HG03565 (cell line): Measurements from ENCODE around the gene RPLP1.

Experiments
- ATAC-seq: cut with Tn5 transposase; IDR thresholded peaks from one replicate; pipeline ENCODE4 v1.9.1; 2021; ENCODE audit warnings: mild to moderate bottlenecking, moderate library complexity; ENCODE audit not compliant: unreplicated experiment

Gene RPLP1

GRCh38 chr15:69468241-69469121 lies 15.9 kb downstream of the RPLP1 start:
- ATAC-seq = no peak

DNA sequence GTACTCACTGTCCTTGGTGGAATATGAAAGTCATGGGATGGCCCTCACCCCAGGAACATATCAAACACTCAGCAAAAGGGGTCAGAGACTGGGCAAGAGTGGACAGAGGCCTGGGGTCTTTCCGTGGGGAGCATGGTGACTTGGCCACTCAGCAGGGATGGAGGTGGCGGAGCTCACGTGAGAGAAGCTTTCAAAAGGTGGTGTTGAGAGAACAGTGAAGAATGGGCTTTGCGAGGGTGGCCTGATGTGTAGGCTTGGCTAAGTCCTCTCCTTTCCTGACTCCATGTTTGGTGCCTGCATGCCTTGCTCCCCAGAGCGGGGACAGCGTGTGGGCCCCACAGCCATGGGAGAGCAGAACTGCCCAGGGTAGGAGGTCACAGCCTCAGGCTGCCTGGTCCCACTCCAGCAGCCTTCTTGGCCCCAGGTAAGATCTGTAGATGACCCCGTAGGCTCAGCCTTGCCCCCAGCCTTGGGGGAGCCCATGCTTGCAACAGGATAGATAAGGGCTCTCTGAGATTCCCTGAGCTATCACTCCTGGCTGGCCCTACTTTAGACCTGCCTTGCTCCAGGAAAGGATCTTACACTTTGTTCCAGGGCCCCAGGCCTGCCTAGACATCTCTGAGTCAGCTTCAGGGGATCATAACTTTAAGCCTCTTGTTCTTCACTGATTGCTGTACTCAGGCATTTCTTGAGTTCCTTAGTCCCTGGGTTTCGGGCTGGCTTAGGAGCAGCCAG lies 17.0 kb downstream of the RPLP1 start:
- no peak for ATAC-seq

DNA sequence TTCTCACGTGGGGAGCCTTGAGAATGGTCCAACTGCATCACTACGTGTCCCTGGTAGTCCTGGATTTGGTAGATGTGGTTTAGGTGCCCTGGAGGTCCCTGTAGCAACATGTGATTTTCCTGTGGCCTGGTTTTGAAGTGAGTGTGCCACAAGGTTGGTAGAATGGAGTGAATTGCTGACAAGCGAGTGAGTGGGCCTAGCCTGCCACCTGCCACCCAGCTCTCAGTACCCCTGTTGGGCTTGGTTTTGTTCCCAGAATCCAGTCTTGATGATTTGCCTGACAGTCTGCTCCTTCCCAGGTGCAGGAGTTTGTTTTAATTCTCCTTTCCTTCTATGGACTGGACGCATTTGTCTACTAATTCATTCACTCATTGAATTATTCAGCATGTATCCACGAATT lies 19.4 kb downstream of the RPLP1 start:
- ATAC-seq = no peak

DNA sequence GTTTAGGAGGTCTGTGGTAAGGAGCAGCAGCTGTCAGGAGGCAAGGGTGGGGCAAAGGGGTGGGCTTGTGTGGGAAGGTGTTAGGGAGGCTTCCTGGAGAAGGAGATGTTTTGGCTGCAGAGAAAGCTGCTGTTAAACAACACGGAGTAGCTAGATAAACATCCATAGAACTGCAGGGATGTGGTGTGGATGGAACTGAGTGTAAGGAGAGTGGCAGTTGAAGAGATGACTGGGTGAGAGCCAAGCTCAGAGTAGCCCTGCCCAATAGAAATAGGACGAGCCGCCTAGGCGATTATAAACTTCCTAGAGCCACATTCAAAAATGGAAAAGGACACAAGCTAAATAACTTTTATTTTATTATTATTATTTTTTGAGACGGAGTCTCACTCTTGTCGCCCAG lies 19.9 kb downstream of the RPLP1 start:
- ATAC-seq = no peak

DNA sequence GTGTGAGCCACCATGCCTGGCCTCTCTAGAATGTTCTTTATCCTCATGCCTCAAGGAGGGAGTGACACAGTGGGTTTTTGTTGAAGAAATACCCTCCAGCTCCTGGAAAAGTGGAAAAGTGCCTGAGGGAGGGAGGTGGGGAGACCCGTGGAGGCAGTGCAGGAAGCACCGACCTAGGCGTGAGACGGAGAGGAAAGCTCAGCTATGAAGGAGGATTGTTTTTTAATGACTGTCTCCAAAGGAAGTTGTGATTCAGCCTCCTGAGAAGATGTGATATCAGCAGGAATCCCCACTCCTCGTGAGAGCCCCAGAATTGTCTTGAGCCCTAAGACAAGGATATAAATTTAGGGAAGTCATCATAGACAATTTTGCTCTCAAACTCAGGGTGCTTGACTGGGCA lies 21.7 kb downstream of the RPLP1 start:
- ATAC-seq = no peak

- no peak for ATAC-seq
These were observed 22.3 kb downstream of the RPLP1 start for GRCh38 chr15:69474846-69475455.

GRCh38 chr15:69475769-69476358 lies 23.2 kb downstream of the RPLP1 start:
- no peak for ATAC-seq

DNA sequence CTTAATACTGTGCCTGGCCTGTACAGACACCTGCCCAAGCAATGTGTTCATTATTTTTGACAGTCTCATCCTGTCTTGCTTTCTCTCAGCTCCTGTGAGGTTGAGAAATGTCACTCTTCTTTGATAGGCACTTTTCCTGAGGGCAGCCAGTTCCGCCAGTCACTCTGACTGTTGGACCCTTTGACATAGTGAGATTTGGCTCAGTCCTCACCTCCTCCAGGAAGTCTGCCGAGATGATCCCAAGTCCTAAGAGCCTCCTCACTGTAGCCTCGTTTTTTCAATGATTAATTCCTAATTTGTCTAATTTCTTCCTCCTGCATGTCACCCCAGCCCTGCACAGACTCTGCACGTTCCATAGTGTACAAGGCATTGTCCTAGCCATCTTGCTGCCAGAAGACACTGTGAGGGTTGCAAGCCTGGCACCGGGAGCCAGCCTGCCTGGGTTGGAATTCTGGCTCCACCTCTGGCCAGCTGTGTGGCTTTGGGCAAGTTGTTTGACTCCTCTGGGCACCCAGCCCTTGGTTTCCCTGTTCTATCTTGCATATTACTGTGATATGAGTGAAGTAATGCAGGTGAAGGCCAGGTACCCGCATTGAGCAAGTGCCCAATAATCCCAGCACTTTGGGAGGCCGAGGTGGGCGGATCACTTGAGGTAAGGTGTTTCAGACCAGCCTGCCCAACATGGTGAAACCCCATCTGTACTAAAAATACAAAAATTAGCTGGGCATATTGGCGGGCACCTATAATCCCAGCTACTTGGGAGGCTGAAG lies 24.3 kb downstream of the RPLP1 start:
- no peak for ATAC-seq

DNA sequence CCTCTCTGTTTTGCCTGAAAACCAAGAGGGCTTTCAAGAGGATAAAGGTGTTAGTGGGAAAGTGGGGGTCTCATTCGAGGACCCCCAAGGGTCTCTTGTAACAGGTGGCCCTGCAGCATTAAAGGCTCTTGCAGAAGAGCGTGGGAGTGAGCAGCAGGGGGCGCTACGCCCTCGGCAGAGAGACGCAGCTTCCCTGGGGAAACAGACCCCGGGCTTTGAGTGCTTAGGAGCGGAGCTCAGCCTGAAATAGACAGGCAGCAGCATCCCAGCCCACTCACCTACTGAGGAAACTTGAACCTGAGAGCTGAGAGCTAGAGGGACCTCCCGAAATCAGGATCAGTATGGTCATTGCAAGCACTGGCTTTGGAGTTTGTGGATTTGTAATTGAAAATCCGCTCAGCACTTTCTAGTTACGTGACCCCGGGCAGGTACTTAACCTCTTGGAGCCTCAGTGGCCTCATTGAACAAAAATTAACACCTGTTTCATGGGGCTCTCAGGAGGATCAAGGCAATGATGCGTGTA lies 25.7 kb downstream of the RPLP1 start:
- no peak for ATAC-seq

- ATAC-seq = no peak
These were observed 26.5 kb downstream of the RPLP1 start for GRCh38 chr15:69479081-69479480.

DNA sequence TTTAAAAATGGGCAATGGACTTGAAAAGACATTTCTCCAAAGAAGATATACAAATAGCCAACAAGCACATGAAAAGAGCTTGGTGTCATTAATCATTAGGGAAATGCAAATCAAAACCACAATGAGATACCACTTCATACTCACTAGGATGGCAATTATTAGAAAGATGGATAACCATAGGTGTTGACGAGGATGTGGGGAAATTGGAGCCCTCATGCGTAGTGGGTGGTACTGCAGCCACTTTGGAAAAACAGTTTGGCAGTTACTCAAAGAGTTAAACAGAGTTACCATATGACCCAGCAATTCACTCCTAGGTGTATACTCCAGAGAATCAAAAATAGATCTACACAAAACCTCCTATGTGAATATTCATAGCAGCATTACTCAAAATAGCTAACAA lies 27.4 kb downstream of the RPLP1 start:
- ATAC-seq = no peak

GRCh38 chr15:69480932-69481331 lies 28.3 kb downstream of the RPLP1 start:
- no peak for ATAC-seq

GRCh38 chr15:69482686-69483256 lies 30.2 kb downstream of the RPLP1 start:
- no peak for ATAC-seq

DNA sequence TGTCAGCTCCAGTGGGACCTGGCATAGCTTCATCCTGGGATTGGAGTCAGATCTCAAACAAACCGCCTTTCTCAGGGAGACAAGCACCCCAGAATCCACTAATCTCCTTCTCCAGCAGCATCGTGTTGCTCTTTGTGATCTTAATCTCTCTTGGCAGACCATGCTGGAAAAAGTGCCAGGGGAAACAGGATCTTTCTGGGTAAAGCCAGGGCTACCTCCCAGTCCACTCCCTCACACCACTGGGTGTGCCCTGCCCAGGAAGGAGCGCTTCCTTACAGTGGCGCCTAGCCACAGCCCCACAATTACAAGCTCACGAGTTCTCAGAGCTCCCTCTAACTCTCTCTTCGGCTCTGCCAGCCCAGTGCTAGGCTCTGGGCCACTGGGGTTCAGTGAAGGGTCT lies 32.2 kb downstream of the RPLP1 start:
- no peak for ATAC-seq

DNA sequence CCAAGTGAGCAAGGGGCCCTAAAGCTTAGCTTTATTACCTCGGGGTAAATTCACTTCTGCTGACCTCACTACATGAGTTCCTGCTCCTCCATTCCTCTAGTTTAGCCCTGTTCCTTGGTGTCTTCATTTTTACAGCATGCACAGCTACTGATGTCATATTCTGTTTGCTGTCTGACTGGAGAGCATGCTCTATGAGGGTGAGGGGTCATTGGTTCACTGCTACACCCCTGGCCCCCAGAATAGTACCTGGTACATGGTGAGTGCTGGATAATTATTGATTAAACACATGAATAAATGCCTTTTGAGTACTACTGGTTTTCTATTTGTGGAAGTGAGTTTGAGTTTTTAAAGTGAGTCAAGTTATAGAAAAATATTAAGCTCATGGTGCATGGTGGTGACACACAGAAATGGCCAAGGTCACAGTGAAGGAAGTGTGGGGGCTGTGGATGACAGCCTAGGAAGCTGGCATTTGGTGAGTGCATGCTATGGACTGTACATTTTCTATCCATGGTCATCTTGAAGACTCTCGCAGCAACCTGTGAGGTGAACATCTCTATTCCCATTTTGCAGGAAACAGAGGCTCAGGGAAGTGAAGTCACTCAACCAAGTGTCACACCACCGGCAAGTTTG lies 34.0 kb downstream of the RPLP1 start:
- no peak for ATAC-seq

DNA sequence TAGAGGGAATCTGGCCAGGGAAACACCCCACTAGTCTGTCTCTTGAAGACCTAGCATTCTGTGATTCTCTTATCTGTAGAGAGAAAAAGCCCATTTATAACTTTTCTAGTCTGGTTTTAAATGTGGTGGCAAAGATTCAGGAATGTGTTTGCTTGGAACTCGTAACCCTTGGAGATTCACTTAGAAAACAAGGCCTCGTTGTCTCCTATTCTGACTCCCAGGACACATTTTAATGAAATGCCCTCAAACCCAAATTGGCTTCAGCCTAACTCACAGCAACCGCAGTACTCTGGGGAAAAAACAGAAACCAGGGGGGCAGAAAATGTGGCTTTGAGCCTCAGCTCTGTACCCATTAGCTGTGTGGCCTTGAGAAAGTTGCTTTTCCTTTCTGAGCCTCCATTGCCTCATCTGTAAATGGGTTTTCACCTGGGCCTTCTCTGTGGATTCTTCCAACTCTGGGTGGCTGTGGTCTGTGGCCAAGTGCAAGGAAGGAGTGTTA lies 36.5 kb downstream of the RPLP1 start:
- ATAC-seq = no peak

GRCh38 chr15:69490356-69491037 lies 37.9 kb downstream of the RPLP1 start:
- no peak for ATAC-seq

- ATAC-seq = no peak
These were observed 38.5 kb downstream of the RPLP1 start for GRCh38 chr15:69491038-69491505.

DNA sequence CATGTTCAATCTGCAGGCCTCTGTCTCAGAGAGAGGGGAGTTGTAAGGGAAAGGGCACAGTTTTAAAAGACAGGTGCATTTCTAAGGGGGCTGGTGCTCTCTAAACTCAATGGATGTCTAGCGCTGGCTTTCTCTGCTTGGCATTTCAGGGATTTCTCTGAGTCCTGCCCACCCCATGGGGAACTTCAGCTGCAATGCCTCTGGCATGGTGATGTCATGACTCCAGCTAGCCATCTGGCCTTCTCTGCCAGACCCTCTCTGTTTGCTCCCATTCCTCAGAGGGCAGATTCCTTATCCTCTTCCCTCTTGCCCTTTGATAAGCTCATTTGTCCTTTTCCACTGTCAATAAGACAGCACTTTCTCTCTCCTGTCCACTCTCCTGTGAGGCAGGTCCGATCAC lies 40.8 kb downstream of the RPLP1 start:
- no peak for ATAC-seq
